ENCODE data around the gene DUSP8.

DNA sequence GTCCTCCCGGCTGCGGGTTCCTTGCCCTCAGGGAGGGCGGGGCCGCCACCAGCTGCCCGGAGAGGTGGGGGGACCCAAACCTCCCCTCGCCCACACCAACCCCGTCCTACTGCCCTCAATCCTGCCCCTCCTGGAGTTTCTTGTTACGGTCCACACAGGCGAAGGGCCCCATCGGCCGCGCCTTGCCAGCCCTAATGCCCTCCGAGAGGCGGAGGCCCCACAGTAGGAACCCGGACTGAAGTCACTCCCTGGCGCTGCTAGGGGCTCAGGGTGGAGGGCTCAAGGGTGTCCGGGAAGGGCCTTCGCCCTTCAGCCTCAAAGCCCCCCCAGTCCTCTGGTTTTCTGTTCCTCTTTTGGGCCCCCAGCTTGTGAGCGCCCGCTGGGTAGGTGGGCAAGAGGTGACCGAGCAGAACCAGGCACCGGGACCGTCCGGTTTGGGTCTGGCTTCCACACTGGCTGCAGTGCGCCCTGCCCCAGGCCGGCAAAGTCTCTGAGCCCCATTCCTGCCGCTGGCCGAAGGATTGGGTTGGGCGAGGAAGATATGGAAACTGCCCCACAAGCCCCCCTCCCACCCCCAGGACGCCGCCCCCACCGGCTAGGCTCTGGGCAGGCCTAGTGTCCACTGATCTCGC lies 24.5 kb downstream of the DUSP8 start:
- TF ChIP-seq CTCF (IDR thresholded peaks at IDR 0.05; ENCODE audit: low read depth, low read length): no peak
- no peak for TF ChIP-seq EZH2phosphoT487 (IDR thresholded peaks at IDR 0.05; ENCODE audit: low read depth)

Data from OCI-LY3 (cell line).